Nephron progenitor cell (in vitro differentiated cells): ENCODE measurements around the gene TMEM117.

Experiments
- DNase-seq: peaks from one replicate; pipeline ENCODE4 v3.0.0; 2021
- H3K27ac Mint-ChIP-seq: 2 replicates; pipeline ENCODE4 v1.8.0; 2021; ENCODE audit warnings: mild to moderate bottlenecking, moderate library complexity, mixed read lengths
- H3K27me3 Mint-ChIP-seq: 2 replicates; pipeline ENCODE4 v1.8.0; 2021; ENCODE audit warnings: mild to moderate bottlenecking, low read depth, mixed read lengths; ENCODE audit not compliant: poor library complexity
- H3K36me3 Mint-ChIP-seq: 2 replicates; pipeline ENCODE4 v1.8.0; 2021; ENCODE audit warnings: low read depth, mixed read lengths
- H3K4me1 Mint-ChIP-seq: 2 replicates; pipeline ENCODE4 v1.8.0; 2021; ENCODE audit warnings: mixed read lengths
- H3K4me3 Mint-ChIP-seq: 2 replicates; pipeline ENCODE4 v1.8.0; 2021; ENCODE audit warnings: mild to moderate bottlenecking, moderate library complexity, mixed read lengths
- H3K9me3 Mint-ChIP-seq: 2 replicates; pipeline ENCODE4 v1.8.0; 2021; ENCODE audit warnings: mild to moderate bottlenecking, moderate library complexity, mixed read lengths
- TF ChIP-seq, protein P1 (sequence below): fragments of 200-600 bp; sonication (generic); IDR thresholded peaks from 2 replicates; pipeline ENCODE4 v1.5.0; 2021; ENCODE audit warnings: antibody characterized with exemption

The TMEM117 gene

DNA sequence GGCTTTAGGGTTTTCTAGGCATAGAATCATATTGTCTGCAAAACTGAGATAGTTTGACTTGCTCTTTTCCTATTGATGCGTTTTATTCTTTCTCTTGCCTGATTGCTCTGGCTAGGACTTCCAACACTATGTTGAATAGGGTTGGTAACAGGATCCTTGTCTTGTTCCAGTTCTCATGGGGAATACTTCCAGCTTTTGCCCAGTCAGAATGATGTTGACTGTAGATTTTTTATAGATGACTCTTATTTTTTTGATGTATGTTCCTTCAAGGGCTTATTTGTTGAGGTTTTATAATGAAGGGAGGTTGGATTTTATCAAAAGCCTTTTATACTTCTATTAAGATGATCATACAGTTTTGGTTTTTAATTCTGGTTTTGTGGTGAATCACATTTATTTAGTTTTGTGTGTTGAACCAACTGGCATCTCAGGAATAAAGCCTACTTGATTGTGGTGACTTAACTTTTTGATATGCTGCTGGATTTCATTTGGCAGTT, 478.2 kb downstream of the TMEM117 start:
- Mint-ChIP-seq H3K27me3 (no peaks in the 10 kb centered on the region), H3K4me1 (no peaks in the 10 kb centered on the region), H3K4me3 (no peak overlapping the region), H3K36me3 (no peaks in the 10 kb centered on the region), H3K9me3 (peaks cover 20% of the 10 kb centered on the region), H3K27ac (no peak overlapping the region)
- TF ChIP-seq, protein P1, sequence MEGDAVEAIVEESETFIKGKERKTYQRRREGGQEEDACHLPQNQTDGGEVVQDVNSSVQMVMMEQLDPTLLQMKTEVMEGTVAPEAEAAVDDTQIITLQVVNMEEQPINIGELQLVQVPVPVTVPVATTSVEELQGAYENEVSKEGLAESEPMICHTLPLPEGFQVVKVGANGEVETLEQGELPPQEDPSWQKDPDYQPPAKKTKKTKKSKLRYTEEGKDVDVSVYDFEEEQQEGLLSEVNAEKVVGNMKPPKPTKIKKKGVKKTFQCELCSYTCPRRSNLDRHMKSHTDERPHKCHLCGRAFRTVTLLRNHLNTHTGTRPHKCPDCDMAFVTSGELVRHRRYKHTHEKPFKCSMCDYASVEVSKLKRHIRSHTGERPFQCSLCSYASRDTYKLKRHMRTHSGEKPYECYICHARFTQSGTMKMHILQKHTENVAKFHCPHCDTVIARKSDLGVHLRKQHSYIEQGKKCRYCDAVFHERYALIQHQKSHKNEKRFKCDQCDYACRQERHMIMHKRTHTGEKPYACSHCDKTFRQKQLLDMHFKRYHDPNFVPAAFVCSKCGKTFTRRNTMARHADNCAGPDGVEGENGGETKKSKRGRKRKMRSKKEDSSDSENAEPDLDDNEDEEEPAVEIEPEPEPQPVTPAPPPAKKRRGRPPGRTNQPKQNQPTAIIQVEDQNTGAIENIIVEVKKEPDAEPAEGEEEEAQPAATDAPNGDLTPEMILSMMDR = no peak
- no peak for DNase-seq

DNA sequence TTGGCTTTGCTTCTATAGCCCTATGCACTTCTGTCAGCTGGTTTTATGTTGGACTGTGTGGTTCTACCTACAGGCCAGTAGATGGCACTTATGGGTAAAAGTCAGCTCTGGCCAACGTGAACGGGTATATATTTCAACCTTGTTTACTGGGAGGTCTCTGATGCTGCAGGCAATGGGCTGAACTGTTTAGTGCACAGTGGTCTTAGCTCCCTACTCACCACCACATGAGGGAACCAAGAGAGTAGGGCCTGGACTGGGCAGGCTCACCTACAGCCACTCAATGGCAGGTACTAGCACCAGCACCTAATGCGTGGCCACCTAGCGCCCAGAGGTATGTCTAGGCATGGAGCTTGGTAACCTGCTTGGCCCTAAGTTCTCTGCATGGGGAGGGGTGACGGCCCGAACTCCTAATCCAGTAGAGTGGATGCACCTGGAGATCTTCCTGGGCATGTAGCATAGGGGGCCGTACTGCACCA, 481.8 kb downstream of the TMEM117 start:
- H3K27ac Mint-ChIP-seq = no peak overlapping the region
- H3K36me3 Mint-ChIP-seq = no peaks in the 10 kb centered on the region
- peak; percentile 22 for DNase-seq
- H3K9me3 Mint-ChIP-seq = peaks cover 12% of the 10 kb centered on the region
- no peak overlapping the region for H3K4me3 Mint-ChIP-seq
- H3K4me1 Mint-ChIP-seq = no peaks in the 10 kb centered on the region
- TF ChIP-seq, protein P1 = peak; percentile 54
- H3K27me3 Mint-ChIP-seq = no peaks in the 10 kb centered on the region

DNA sequence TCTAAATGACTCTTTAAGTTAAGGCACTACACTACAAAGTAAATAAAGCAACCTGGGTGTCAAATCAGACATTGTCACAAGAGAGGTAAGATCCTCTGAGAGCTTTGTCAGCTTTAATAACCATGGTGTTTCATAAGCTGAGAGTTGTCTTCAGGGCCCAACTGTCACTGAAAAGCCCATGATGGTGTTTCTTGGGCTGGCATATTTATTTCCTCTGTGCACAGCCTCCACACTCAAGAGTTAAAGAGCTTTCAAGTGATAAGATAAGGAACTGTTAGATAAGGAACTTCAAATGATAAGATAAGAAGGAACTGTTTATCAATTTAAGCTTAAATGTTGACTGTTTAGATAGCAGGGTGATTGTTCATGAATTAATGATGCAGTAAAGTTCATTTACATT, 495.4 kb downstream of the TMEM117 start:
- DNase-seq = no peak
- H3K9me3 Mint-ChIP-seq = no peaks in the 10 kb centered on the region
- no peaks in the 10 kb centered on the region for H3K4me1 Mint-ChIP-seq
- H3K27ac Mint-ChIP-seq = no peak overlapping the region
- H3K4me3 Mint-ChIP-seq = no peak overlapping the region
- peaks cover 4% of the 10 kb centered on the region for H3K27me3 Mint-ChIP-seq
- H3K36me3 Mint-ChIP-seq = no peaks in the 10 kb centered on the region
- TF ChIP-seq, protein P1 = no peak

DNA sequence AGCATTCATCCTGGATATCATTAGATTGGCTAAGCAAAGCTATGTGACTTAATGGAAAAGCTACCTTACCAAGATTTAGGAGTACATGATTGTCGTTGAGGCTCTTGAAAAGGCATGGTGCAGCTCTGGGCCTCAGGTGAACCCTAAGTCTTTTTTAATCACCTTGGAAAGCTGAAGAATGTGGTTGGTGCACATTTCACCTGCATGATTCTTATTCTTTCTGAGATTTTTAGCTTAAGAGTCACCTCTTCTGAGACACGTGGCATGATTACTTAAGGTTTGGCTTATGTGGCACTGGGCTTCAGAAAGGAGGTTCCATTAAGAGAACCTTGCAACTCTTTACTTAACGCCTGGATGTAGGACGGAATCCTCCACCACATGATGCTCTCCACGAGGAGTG, 498.5 kb downstream of the TMEM117 start:
- no peak overlapping the region for H3K27ac Mint-ChIP-seq
- H3K9me3 Mint-ChIP-seq = no peaks in the 10 kb centered on the region
- no peak for DNase-seq
- H3K27me3 Mint-ChIP-seq = peaks cover 3% of the 10 kb centered on the region
- TF ChIP-seq, protein P1 = no peak
- H3K4me3 Mint-ChIP-seq = no peak overlapping the region
- H3K4me1 Mint-ChIP-seq = no peaks in the 10 kb centered on the region
- H3K36me3 Mint-ChIP-seq = no peaks in the 10 kb centered on the region

DNA sequence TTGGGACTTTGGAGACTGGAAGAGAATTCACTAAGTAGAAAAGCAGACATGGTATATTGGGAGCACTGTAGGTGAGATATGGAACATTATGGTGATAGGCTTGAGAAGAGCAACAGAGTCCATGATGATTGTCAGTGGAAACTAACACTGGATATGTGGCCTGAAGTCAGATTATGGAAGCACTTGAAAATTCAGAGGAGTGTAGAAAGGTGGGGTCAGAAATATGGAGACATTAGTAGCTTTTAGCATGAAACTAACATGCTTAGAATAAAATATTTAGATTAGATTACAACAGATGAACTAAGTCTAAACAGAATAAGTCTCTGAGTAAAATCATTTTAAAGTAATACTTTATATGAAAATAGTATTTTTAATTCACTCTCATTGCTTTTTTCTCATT, 499.1 kb downstream of the TMEM117 start:
- Mint-ChIP-seq H3K4me3 (no peak overlapping the region), H3K36me3 (no peaks in the 10 kb centered on the region), H3K9me3 (no peaks in the 10 kb centered on the region), H3K27ac (no peak overlapping the region), H3K4me1 (no peaks in the 10 kb centered on the region), H3K27me3 (no peaks in the 10 kb centered on the region)
- TF ChIP-seq, protein P1 = no peak
- DNase-seq = no peak

DNA sequence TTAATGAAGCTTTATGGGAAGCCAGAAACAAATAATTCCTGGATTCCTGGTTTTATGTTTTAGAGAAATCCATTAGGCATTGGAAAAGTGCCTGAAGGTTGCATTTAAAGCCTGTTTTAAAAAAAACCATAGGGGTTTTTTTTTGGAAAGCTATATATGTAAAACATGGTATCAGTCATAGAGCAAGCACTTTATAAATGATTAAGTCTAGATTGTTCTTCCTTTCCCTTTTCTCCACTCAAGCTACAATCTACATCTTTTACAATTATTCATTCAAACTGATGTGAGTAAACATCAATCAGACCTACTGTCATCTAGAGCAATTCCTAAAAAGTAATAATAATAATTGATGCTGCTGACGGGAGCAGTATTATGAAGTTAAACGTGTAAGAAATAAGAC, 500.7 kb downstream of the TMEM117 start:
- TF ChIP-seq, protein P1 = no peak
- H3K4me1 Mint-ChIP-seq = no peaks in the 10 kb centered on the region
- no peaks in the 10 kb centered on the region for H3K9me3 Mint-ChIP-seq
- no peak overlapping the region for H3K4me3 Mint-ChIP-seq
- no peaks in the 10 kb centered on the region for H3K27me3 Mint-ChIP-seq
- no peaks in the 10 kb centered on the region for H3K36me3 Mint-ChIP-seq
- H3K27ac Mint-ChIP-seq = no peak overlapping the region
- DNase-seq = no peak
